ENCODE results near the gene CAPN6. TPM values are rescaled to one million over a fixed set of nuclear protein-coding genes. Genes with fewer than 3 reads are reported as not detected.

The CAPN6 gene
- total RNA-seq, 1 donor from 2014 or later = 232 TPM

DNA sequence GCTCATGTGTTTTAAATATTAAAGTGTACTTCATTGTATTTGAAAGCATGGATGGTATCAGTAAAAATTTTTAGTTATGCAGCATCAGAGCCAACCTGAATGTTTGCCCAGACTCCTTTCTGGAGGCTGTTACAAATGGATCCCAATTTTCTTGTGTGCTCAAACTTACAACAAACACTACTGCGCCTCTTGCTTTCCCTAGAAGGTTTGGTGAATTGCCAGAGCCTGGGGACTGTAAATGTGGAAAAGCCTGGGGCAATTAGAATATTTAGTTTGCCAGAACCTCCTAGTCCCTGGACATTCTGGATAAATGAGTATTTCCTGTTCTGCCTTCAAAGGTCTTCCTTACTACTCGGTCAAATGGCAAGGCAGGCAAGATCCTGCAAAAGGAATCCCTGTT lies 4.8 kb downstream of the CAPN6 start:
- Histone ChIP-seq H3K4me1 (peaks cover 63% of the 10 kb centered on the region), H3K27ac (no peak overlapping the region), H3K9me3 (ENCODE audit: low read depth) (no peaks in the 10 kb centered on the region), H3K36me3 (no peaks in the 10 kb centered on the region), H3K4me3 (no peak overlapping the region), H4K20me1 (ENCODE audit: low read depth) (no peaks in the 10 kb centered on the region), H2AFZ (replicated peaks) (no peak overlapping the region), H3F3A (ENCODE audit: low read depth) (no peaks in the 10 kb centered on the region), H3K4me2 (no peak overlapping the region), H3K27me3 (no peaks in the 10 kb centered on the region), H3K79me2 (ENCODE audit: low read depth) (peaks cover 63% of the 10 kb centered on the region), H3K9ac (no peak overlapping the region)
- Mint-ChIP-seq H3K27ac (no peak overlapping the region), H3K36me3 (no peaks in the 10 kb centered on the region), H3K4me1 (peaks cover 8% of the 10 kb centered on the region), H3K9me3 (no peaks in the 10 kb centered on the region), H3K27me3 (ENCODE audit: insufficient read depth, low read depth) (peaks cover 2% of the 10 kb centered on the region), H3K4me3 (no peak overlapping the region)
- TF ChIP-seq CTCF (IDR thresholded peaks at IDR 0.05) = no peak
- no peak for TF ChIP-seq EZH2phosphoT487 (IDR thresholded peaks at IDR 0.05)
- TF ChIP-seq EZH2 (IDR thresholded peaks at IDR 0.05) = no peak
- DNase-seq (ENCODE audit: low spot score) = no peak

GRCh38 chrX:111264385-111264784 lies 5.9 kb downstream of the CAPN6 start:
- TF ChIP-seq EZH2 (IDR thresholded peaks at IDR 0.05) (no peak), EZH2phosphoT487 (IDR thresholded peaks at IDR 0.05) (no peak), CTCF (IDR thresholded peaks at IDR 0.05) (peak; percentile 30)
- Histone ChIP-seq H3K27me3 (no peaks in the 10 kb centered on the region), H3K79me2 (ENCODE audit: low read depth) (peaks cover 52% of the 10 kb centered on the region), H3K27ac (no peak overlapping the region), H3K4me2 (no peak overlapping the region), H3K9ac (no peak overlapping the region), H3K36me3 (no peaks in the 10 kb centered on the region), H3F3A (ENCODE audit: low read depth) (no peaks in the 10 kb centered on the region), H2AFZ (replicated peaks) (no peak overlapping the region), H3K4me3 (no peak overlapping the region), H4K20me1 (ENCODE audit: low read depth) (no peaks in the 10 kb centered on the region), H3K4me1 (peaks cover 63% of the 10 kb centered on the region), H3K9me3 (ENCODE audit: low read depth) (no peaks in the 10 kb centered on the region)
- Mint-ChIP-seq H3K9me3 (no peaks in the 10 kb centered on the region), H3K36me3 (no peaks in the 10 kb centered on the region), H3K27ac (no peak overlapping the region), H3K4me3 (no peak overlapping the region), H3K4me1 (peaks cover 5% of the 10 kb centered on the region), H3K27me3 (ENCODE audit: insufficient read depth, low read depth) (peaks cover 2% of the 10 kb centered on the region)
- no peak for DNase-seq (ENCODE audit: low spot score)

GRCh38 chrX:111262086-111262485 lies 8.2 kb downstream of the CAPN6 start:
- Histone ChIP-seq H2AFZ (replicated peaks) (no peak overlapping the region), H3K4me3 (no peak overlapping the region), H3K4me2 (peak overlapping the region; percentile 33), H3K27ac (no peak overlapping the region), H3K4me1 (peaks cover 46% of the 10 kb centered on the region), H3K79me2 (ENCODE audit: low read depth) (peaks cover 29% of the 10 kb centered on the region), H3K9ac (no peak overlapping the region), H3K36me3 (no peaks in the 10 kb centered on the region), H3F3A (ENCODE audit: low read depth) (no peaks in the 10 kb centered on the region), H3K27me3 (no peaks in the 10 kb centered on the region), H3K9me3 (ENCODE audit: low read depth) (no peaks in the 10 kb centered on the region), H4K20me1 (ENCODE audit: low read depth) (no peaks in the 10 kb centered on the region)
- Mint-ChIP-seq H3K27ac (no peak overlapping the region), H3K9me3 (no peaks in the 10 kb centered on the region), H3K4me3 (no peak overlapping the region), H3K27me3 (ENCODE audit: insufficient read depth, low read depth) (peaks cover 2% of the 10 kb centered on the region), H3K36me3 (no peaks in the 10 kb centered on the region), H3K4me1 (peaks cover 7% of the 10 kb centered on the region)
- DNase-seq (ENCODE audit: low spot score) = no peak
- TF ChIP-seq CTCF (IDR thresholded peaks at IDR 0.05) (no peak), EZH2phosphoT487 (IDR thresholded peaks at IDR 0.05) (no peak), EZH2 (IDR thresholded peaks at IDR 0.05) (no peak)

Measured in neural progenitor cell (in vitro differentiated cells).